ENCODE measurements around the gene UCHL1.

UCHL1 gene

GRCh38 chr4:41217020-41217333, 39.8 kb upstream of the UCHL1 start:
- POLR2A ChIA-PET (ENCODE audit: low non-redundant PET), result no interaction called here
- TF ChIP-seq CTCF (conservative IDR thresholded peaks at IDR 0.05; ENCODE audit: low read depth), result no peak
- CTCF ChIA-PET, result interaction anchor here (0.7 to 1.2 kb wide), 4 partner anchors 289 to 632 kb away, joined by 3 to 6 read pairs (median 3); no protein-coding TSS in a partner anchor
- H3K27ac ChIP-seq, result peak overlapping the region; percentile 93
- DNase-seq (ENCODE audit: low spot score), result no peak

- H3K27ac ChIP-seq, result no peak overlapping the region
- ChIA-PET POLR2A (ENCODE audit: low non-redundant PET) (no interaction called here), CTCF (interaction anchor here (0.9 to 1.2 kb wide), 2 partner anchors 289 to 376 kb away, joined by 3 to 6 read pairs; no protein-coding TSS in a partner anchor)
- DNase-seq (ENCODE audit: low spot score), result no peak
- no peak for TF ChIP-seq CTCF (conservative IDR thresholded peaks at IDR 0.05; ENCODE audit: low read depth)
These were observed 39.4 kb upstream of the UCHL1 start for GRCh38 chr4:41217374-41217773.

- CTCF ChIA-PET, result interaction anchor here (0.5 to 1.3 kb wide), 2 partner anchors 294 to 322 kb away, joined by 3 read pairs; no protein-coding TSS in a partner anchor
- DNase-seq (ENCODE audit: low spot score), result no peak
- no peak overlapping the region for H3K27ac ChIP-seq
- POLR2A ChIA-PET (ENCODE audit: low non-redundant PET), result no interaction called here
- TF ChIP-seq CTCF (conservative IDR thresholded peaks at IDR 0.05; ENCODE audit: low read depth), result no peak
These were observed 38.0 kb upstream of the UCHL1 start for GRCh38 chr4:41218703-41219102.

- ChIA-PET CTCF (interaction anchor here (0.5 kb wide), 1 partner anchor 39 kb away, joined by 4 read pairs; no protein-coding TSS in a partner anchor), POLR2A (ENCODE audit: low non-redundant PET) (no interaction called here)
- H3K27ac ChIP-seq, result no peak overlapping the region
- DNase-seq (ENCODE audit: low spot score), result no peak
- TF ChIP-seq CTCF (conservative IDR thresholded peaks at IDR 0.05; ENCODE audit: low read depth), result no peak
These were observed 37.2 kb upstream of the UCHL1 start for GRCh38 chr4:41219421-41219950.

- no peak overlapping the region for H3K27ac ChIP-seq
- POLR2A ChIA-PET (ENCODE audit: low non-redundant PET), result no interaction called here
- CTCF ChIA-PET, result no interaction called here
- no peak for DNase-seq (ENCODE audit: low spot score)
- TF ChIP-seq CTCF (conservative IDR thresholded peaks at IDR 0.05; ENCODE audit: low read depth), result no peak
These were observed 34.7 kb upstream of the UCHL1 start for GRCh38 chr4:41221850-41222645.

- ChIA-PET CTCF (interaction anchor here (0.6 kb wide), 1 partner anchor 297 kb away, joined by 3 read pairs; no protein-coding TSS in a partner anchor), POLR2A (ENCODE audit: low non-redundant PET) (no interaction called here)
- no peak for TF ChIP-seq CTCF (conservative IDR thresholded peaks at IDR 0.05; ENCODE audit: low read depth)
- H3K27ac ChIP-seq, result no peak overlapping the region
- no peak for DNase-seq (ENCODE audit: low spot score)
These were observed 28.8 kb upstream of the UCHL1 start for GRCh38 chr4:41227902-41228301.

Measured in RWPE1 (cell line).